Measurements from ENCODE around the gene WWOX. TPM values are rescaled to one million over a fixed set of nuclear protein-coding genes. Genes with fewer than 3 reads are reported as not detected.
A peak's percentile ranks its signal among the peaks of the same experiment; 100 is the strongest.

The WWOX gene
- total and polyA plus RNA-seq, 2 of the 13 experiments (the other 11 are each of a cell fraction or from before 2014, with no cell fraction given): 9.1 to 37.4 TPM

DNA sequence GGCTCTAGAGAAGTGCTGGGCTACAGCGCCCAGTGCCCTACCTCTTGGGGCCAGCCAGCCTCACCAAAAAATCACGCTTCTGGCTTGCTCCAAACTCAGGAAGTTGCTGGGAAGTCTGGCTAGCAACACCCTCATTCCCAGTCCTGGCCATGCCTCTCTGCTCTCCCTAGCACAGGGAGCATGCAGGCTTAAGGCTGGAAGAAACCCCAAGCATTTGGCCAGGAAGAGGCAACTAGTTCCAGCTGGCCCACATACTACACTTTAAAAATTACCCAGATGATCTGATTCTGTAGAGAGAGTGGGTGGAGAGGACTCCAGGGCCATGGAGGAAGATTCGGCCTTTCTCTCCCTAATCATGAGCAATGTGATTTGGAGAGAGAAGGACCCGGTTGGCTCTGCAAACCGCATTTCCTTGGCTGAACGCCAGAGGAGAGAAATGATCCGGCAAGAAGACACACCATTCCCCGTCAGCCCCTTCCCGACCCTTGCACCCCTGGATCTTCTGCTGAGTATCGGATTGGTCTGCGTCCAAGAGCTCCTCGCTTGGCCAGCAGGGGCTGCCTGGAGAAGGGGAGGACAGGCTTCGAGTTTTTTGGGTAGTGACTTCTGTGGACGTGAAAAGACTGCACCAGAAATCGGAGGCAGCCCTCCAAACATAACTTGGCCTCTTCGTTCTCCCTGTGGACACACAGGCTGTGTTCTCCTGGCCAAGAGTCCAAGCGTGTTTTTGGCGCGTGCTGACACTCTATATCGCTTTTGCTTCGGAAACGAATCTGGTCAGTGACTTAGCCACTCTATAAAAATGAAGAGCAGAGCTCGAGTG, 406.3 kb downstream of the WWOX start (continued):
- TF ChIP-seq RBAK (CRISPR knock-in tag; IDR thresholded peaks at IDR 0.05) (no peak), TBX3 (IDR thresholded peaks at IDR 0.05; ENCODE audit: borderline replicate concordance) (no peak), HES4 (CRISPR knock-in tag; IDR thresholded peaks at IDR 0.05; ENCODE audit: borderline replicate concordance) (peak; percentile 92), CENPX (CRISPR knock-in tag; IDR thresholded peaks at IDR 0.05) (no peak), NFYC (CRISPR knock-in tag; IDR thresholded peaks at IDR 0.05) (peak; percentile 25; the same call in 1 of the 2 replicates), ZFP36L2 (CRISPR knock-in tag; IDR thresholded peaks at IDR 0.05) (no peak), ZSCAN25 (CRISPR knock-in tag; IDR thresholded peaks at IDR 0.05) (no peak), NCOR1 (IDR thresholded peaks at IDR 0.05; ENCODE audit: borderline replicate concordance, low read length) (no peak), RFXAP (CRISPR knock-in tag; IDR thresholded peaks at IDR 0.05; ENCODE audit: borderline replicate concordance) (0 out of 2 replicates have a peak, but pooled peaks have one; percentile 42), ZNF562 (CRISPR knock-in tag; IDR thresholded peaks at IDR 0.05; ENCODE audit: borderline replicate concordance) (no peak), ZMAT3 (CRISPR knock-in tag; conservative IDR thresholded peaks at IDR 0.05) (no peak), ZNF335 (CRISPR knock-in tag; IDR thresholded peaks at IDR 0.05) (no peak)
- TF ChIP-seq, protein P1, sequence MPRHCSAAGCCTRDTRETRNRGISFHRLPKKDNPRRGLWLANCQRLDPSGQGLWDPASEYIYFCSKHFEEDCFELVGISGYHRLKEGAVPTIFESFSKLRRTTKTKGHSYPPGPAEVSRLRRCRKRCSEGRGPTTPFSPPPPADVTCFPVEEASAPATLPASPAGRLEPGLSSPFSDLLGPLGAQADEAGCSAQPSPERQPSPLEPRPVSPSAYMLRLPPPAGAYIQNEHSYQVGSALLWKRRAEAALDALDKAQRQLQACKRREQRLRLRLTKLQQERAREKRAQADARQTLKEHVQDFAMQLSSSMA (CRISPR knock-in tag; IDR thresholded peaks at IDR 0.05): no peak
- TF ChIP-seq, protein P2, sequence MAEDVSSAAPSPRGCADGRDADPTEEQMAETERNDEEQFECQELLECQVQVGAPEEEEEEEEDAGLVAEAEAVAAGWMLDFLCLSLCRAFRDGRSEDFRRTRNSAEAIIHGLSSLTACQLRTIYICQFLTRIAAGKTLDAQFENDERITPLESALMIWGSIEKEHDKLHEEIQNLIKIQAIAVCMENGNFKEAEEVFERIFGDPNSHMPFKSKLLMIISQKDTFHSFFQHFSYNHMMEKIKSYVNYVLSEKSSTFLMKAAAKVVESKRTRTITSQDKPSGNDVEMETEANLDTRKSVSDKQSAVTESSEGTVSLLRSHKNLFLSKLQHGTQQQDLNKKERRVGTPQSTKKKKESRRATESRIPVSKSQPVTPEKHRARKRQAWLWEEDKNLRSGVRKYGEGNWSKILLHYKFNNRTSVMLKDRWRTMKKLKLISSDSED (CRISPR knock-in tag; IDR thresholded peaks at IDR 0.05): no peak
- TF ChIP-seq, protein P3, sequence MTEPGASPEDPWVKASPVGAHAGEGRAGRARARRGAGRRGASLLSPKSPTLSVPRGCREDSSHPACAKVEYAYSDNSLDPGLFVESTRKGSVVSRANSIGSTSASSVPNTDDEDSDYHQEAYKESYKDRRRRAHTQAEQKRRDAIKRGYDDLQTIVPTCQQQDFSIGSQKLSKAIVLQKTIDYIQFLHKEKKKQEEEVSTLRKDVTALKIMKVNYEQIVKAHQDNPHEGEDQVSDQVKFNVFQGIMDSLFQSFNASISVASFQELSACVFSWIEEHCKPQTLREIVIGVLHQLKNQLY (CRISPR knock-in tag; IDR thresholded peaks at IDR 0.05): no peak
- TF ChIP-seq, protein P4, sequence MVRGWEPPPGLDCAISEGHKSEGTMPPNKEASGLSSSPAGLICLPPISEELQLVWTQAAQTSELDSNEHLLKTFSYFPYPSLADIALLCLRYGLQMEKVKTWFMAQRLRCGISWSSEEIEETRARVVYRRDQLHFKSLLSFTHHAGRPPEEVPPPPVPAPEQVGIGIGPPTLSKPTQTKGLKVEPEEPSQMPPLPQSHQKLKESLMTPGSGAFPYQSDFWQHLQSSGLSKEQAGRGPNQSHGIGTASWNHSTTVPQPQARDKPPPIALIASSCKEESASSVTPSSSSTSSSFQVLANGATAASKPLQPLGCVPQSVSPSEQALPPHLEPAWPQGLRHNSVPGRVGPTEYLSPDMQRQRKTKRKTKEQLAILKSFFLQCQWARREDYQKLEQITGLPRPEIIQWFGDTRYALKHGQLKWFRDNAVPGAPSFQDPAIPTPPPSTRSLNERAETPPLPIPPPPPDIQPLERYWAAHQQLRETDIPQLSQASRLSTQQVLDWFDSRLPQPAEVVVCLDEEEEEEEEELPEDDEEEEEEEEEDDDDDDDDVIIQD (CRISPR knock-in tag; IDR thresholded peaks at IDR 0.05; ENCODE audit: low read depth): no peak
- TF ChIP-seq, protein P5, sequence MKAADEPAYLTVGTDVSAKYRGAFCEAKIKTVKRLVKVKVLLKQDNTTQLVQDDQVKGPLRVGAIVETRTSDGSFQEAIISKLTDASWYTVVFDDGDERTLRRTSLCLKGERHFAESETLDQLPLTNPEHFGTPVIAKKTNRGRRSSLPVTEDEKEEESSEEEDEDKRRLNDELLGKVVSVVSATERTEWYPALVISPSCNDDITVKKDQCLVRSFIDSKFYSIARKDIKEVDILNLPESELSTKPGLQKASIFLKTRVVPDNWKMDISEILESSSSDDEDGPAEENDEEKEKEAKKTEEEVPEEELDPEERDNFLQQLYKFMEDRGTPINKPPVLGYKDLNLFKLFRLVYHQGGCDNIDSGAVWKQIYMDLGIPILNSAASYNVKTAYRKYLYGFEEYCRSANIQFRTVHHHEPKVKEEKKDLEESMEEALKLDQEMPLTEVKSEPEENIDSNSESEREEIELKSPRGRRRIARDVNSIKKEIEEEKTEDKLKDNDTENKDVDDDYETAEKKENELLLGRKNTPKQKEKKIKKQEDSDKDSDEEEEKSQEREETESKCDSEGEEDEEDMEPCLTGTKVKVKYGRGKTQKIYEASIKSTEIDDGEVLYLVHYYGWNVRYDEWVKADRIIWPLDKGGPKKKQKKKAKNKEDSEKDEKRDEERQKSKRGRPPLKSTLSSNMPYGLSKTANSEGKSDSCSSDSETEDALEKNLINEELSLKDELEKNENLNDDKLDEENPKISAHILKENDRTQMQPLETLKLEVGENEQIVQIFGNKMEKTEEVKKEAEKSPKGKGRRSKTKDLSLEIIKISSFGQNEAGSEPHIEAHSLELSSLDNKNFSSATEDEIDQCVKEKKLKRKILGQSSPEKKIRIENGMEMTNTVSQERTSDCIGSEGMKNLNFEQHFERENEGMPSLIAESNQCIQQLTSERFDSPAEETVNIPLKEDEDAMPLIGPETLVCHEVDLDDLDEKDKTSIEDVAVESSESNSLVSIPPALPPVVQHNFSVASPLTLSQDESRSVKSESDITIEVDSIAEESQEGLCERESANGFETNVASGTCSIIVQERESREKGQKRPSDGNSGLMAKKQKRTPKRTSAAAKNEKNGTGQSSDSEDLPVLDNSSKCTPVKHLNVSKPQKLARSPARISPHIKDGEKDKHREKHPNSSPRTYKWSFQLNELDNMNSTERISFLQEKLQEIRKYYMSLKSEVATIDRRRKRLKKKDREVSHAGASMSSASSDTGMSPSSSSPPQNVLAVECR (CRISPR knock-in tag; IDR thresholded peaks at IDR 0.05; ENCODE audit: borderline replicate concordance): peak; percentile 57; the same call in 1 of the 2 replicates
- TF ChIP-seq, protein P6, sequence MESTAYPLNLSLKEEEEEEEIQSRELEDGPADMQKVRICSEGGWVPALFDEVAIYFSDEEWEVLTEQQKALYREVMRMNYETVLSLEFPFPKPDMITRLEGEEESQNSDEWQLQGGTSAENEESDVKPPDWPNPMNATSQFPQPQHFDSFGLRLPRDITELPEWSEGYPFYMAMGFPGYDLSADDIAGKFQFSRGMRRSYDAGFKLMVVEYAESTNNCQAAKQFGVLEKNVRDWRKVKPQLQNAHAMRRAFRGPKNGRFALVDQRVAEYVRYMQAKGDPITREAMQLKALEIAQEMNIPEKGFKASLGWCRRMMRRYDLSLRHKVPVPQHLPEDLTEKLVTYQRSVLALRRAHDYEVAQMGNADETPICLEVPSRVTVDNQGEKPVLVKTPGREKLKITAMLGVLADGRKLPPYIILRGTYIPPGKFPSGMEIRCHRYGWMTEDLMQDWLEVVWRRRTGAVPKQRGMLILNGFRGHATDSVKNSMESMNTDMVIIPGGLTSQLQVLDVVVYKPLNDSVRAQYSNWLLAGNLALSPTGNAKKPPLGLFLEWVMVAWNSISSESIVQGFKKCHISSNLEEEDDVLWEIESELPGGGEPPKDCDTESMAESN (CRISPR knock-in tag; conservative IDR thresholded peaks at IDR 0.05): no peak
